Measurements from ENCODE around the gene RPAIN.
"Not testable (repeated sequence)": the region's sequence is repeated elsewhere in the genome, so short reads cannot be mapped to it uniquely, and the experiment has no call there.

The RPAIN gene

GRCh38 chr17:5430413-5430999 is 10.5 kb downstream of the RPAIN start:
- no peak for DNase-seq

- DNase-seq = not testable (repeated sequence)
Observed at GRCh38 chr17:5431234-5431633, 11.3 kb downstream of the RPAIN start.

GRCh38 chr17:5431949-5432556 is 12.1 kb downstream of the RPAIN start:
- DNase-seq = no peak

- DNase-seq = no peak
Observed at GRCh38 chr17:5434984-5435383, 15.0 kb downstream of the RPAIN start.

GRCh38 chr17:5435781-5436315 is 15.9 kb downstream of the RPAIN start:
- DNase-seq = not testable (repeated sequence)

- no peak for DNase-seq
Observed at GRCh38 chr17:5437721-5438317, 17.8 kb downstream of the RPAIN start.

- peak; percentile 95 for DNase-seq
Observed at GRCh38 chr17:5438716-5439445, 18.9 kb downstream of the RPAIN start, which contains the start of gene C1QBP. Gene C1QBP (minus strand): TSS chr17:5439155. CDS start chr17:5439073, 82 bp downstream.

GRCh38 chr17:5439446-5439764 is 19.4 kb downstream of the RPAIN start:
- no peak for DNase-seq

- no peak for DNase-seq
Observed at GRCh38 chr17:5443728-5444127, 23.7 kb downstream of the RPAIN start.

GRCh38 chr17:5444209-5444608 is 24.2 kb downstream of the RPAIN start:
- no peak for DNase-seq

- no peak for DNase-seq
Observed at GRCh38 chr17:5446786-5447185, 26.8 kb downstream of the RPAIN start.

- no peak for DNase-seq
Observed at GRCh38 chr17:5464717-5465507, 44.9 kb downstream of the RPAIN start.

GRCh38 chr17:5466295-5466694 is 46.3 kb downstream of the RPAIN start:
- DNase-seq = no peak

- DNase-seq = no peak
Observed at GRCh38 chr17:5467416-5467815, 47.4 kb downstream of the RPAIN start.

GRCh38 chr17:5468075-5468473 is 48.1 kb downstream of the RPAIN start:
- DNase-seq = no peak

- no peak for DNase-seq
Observed at GRCh38 chr17:5472511-5472910, 52.5 kb downstream of the RPAIN start.

- DNase-seq = no peak
Observed at GRCh38 chr17:5473906-5474305, 53.9 kb downstream of the RPAIN start.

GRCh38 chr17:5478992-5479391 is 59.0 kb downstream of the RPAIN start:
- no peak for DNase-seq

GRCh38 chr17:5480962-5481361 is 61.0 kb downstream of the RPAIN start:
- no peak for DNase-seq

GRCh38 chr17:5481451-5481850 is 61.5 kb downstream of the RPAIN start:
- DNase-seq = no peak

All from right forelimb (tissue), 1 donor.